Smooth muscle cell (in vitro differentiated cells): Measurements from ENCODE around the gene BRD4. TPM values are rescaled to one million over a fixed set of nuclear protein-coding genes. Genes with fewer than 3 reads are reported as not detected.
A peak's percentile ranks its signal among the peaks of the same experiment; 100 is the strongest.

Experiments
- DNase-seq: peaks from one replicate; lab custom pipeline; 2025; ENCODE audit not compliant: unreplicated experiment; lab: John Stamatoyannopoulos, UW
- H2AFZ ChIP-seq: fragments of 200-600 bp; sonication (generic); 2 replicates; pipeline ENCODE4 v1.6.0; 2016; ENCODE audit warnings: antibody characterized with exemption, low read depth, mild to moderate bottlenecking
- H3F3A ChIP-seq: fragments of 200-600 bp; sonication (generic); 2 replicates; pipeline ENCODE4 v1.6.0; 2017; ENCODE audit warnings: antibody characterized with exemption, low read depth
- H3K27ac ChIP-seq: fragments of 200-600 bp; sonication (generic); 2 replicates; pipeline ENCODE4 v1.5.1; 2016; ENCODE audit warnings: low read depth, mild to moderate bottlenecking
- H3K27me3 ChIP-seq: fragments of 200-600 bp; sonication (generic); 2 replicates; pipeline ENCODE4 v1.6.1; 2016; ENCODE audit warnings: low read depth, mild to moderate bottlenecking
- H3K36me3 ChIP-seq: fragments of 200-600 bp; sonication (generic); 2 replicates; pipeline ENCODE4 v1.5.1; 2016; ENCODE audit warnings: low read depth
- H3K4me1 ChIP-seq: fragments of 200-600 bp; sonication (generic); 2 replicates; pipeline ENCODE4 v1.5.1; 2016; ENCODE audit warnings: low read depth
- H3K4me2 ChIP-seq: fragments of 200-600 bp; sonication (generic); 2 replicates; pipeline ENCODE4 v1.6.0; 2016; ENCODE audit warnings: mild to moderate bottlenecking
- H3K4me3 ChIP-seq: fragments of 200-600 bp; sonication (generic); 2 replicates; pipeline ENCODE4 v1.5.1; 2016; ENCODE audit warnings: mild to moderate bottlenecking
- H3K79me2 ChIP-seq: fragments of 200-600 bp; sonication (generic); 2 replicates; pipeline ENCODE4 v1.6.0; 2016; ENCODE audit warnings: low read depth, mild to moderate bottlenecking
- H3K9ac ChIP-seq: fragments of 200-600 bp; sonication (generic); 2 replicates; pipeline ENCODE4 v1.6.0; 2016; ENCODE audit warnings: low read depth
- H3K9me3 ChIP-seq: fragments of 200-600 bp; sonication (generic); replicated peaks from 2 replicates; pipeline ENCODE4 v1.5.1; 2016; ENCODE audit warnings: low read depth
- H4K20me1 ChIP-seq: fragments of 200-600 bp; sonication (generic); 2 replicates; pipeline ENCODE4 v1.6.0; 2016; ENCODE audit warnings: low read depth
- WGBS: methylation state at CpG from one replicate; pipeline ENCODE4 v1.1.7; 2016; ENCODE audit warnings: low lambda C conversion rate; 5-methylcytosine and 5-hydroxymethylcytosine counted together
- polyA plus RNA-seq: library from polyadenylated mRNA; unstranded; fragments of >200 nt; fragmentation: Nextera tagmentation; extraction: Ambion mirVana; gene quantifications from 2 replicates; pipeline ENCODE4 v1.2.1, GENCODE V29; 2016
- total RNA-seq: library from RNA; depleted of rRNA; stranded (reverse); fragments of >200 nt; gene quantifications from 2 replicates; pipeline ENCODE4 v1.2.3, GENCODE V29; 2014
- TF ChIP-seq, protein P1 (sequence below): fragments of 200-600 bp; sonication (generic); IDR thresholded peaks from 2 replicates; pipeline ENCODE4 v1.5.1; 2017; ENCODE audit warnings: borderline replicate concordance, mild to moderate bottlenecking, antibody characterized with exemption; ENCODE audit not compliant: insufficient read depth, poor library complexity, severe bottlenecking

The BRD4 gene
- total and polyA plus RNA-seq, 2 experiments from 2014 or later, result 24.1 to 102 TPM

DNA sequence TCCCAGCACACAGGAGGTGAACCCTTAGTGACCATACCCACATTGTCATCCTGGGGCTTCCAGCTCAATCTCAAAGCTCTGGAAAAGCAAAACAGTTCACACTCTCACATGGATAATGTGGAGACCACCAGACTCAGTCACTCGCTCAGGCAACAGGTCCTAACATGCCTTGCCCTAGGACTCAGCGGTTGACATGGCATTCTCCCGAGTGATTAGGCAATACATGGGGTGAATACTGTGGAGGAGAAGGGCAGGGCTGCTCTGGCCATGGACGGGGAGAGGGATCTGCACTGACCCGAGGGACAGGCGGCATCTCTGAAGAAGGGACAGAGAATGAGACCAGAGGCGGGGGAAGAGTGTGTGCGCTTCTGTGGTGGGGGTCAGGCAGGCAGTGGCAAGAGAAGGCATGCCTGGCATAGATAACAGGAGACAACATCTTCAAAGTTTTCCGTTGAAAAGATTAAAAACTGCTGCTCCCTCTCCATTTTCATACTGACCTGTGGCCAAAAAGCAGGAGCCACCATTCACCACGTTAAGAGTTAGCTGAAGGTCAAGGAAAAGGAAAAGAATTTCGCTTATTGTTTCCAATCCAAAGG is 55.6 kb downstream of the BRD4 start:
- TF ChIP-seq, protein P1, sequence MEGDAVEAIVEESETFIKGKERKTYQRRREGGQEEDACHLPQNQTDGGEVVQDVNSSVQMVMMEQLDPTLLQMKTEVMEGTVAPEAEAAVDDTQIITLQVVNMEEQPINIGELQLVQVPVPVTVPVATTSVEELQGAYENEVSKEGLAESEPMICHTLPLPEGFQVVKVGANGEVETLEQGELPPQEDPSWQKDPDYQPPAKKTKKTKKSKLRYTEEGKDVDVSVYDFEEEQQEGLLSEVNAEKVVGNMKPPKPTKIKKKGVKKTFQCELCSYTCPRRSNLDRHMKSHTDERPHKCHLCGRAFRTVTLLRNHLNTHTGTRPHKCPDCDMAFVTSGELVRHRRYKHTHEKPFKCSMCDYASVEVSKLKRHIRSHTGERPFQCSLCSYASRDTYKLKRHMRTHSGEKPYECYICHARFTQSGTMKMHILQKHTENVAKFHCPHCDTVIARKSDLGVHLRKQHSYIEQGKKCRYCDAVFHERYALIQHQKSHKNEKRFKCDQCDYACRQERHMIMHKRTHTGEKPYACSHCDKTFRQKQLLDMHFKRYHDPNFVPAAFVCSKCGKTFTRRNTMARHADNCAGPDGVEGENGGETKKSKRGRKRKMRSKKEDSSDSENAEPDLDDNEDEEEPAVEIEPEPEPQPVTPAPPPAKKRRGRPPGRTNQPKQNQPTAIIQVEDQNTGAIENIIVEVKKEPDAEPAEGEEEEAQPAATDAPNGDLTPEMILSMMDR, result no peak
- no peaks in the 10 kb centered on the region for H3K9me3 ChIP-seq
- peak overlapping the region; percentile 67 for H3K4me2 ChIP-seq
- peaks cover 100% of the 10 kb centered on the region for H4K20me1 ChIP-seq
- H2AFZ ChIP-seq, result no peak overlapping the region
- H3K27me3 ChIP-seq, result no peaks in the 10 kb centered on the region
- peak overlapping the region; percentile 58 for H3K27ac ChIP-seq
- 74% methylated on average over 11 of the region's 11 CpGs for WGBS
- DNase-seq, result no peak
- H3K9ac ChIP-seq, result no peak overlapping the region
- H3K4me3 ChIP-seq, result no peak overlapping the region
- peaks cover 26% of the 10 kb centered on the region for H3K4me1 ChIP-seq
- peaks cover 26% of the 10 kb centered on the region for H3F3A ChIP-seq
- H3K79me2 ChIP-seq, result peaks cover 100% of the 10 kb centered on the region
- no peaks in the 10 kb centered on the region for H3K36me3 ChIP-seq

DNA sequence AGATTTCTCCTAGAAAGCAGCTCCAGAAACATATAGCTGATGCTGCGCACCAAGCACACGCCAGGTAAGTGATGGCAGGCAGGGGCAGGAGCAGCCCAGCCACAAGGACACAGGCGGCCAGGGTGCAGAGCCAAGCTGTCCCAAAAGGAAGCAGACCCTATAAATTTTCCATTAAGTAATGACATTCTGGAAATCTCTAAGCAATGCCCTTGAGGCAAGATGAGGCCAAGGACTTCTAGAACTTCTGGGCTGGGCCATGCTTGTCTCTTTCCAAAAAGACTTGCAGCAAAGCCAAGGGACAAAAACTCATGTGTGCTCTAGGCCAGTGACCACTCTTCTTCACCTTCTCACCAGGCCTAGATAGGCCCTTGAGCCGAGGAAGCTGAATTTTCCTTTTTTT is 57.9 kb downstream of the BRD4 start:
- no peak overlapping the region for H2AFZ ChIP-seq
- WGBS, result 95% methylated on average over 4 of the region's 4 CpGs

DNA sequence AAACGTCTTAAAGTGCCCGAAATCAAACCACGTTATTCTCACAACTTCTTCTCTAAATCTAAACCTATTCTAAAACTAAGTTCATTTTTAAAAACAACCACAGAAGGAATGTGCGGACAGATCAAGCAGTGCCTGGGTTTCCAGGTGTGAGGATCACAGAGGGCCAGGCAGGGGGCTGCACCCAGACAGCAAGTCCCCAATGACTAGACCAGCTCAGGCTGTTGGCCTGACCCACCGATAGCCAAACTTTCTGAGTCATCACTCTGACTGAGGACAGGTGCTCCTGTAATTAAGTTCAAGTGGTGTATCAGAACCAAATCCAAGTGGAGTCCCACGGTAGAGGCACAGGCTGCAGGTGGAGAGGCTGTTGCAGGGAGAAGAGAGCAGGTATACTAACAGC is 62.5 kb downstream of the BRD4 start:
- WGBS, result 93% methylated on average over 6 of the region's 6 CpGs
- Histone ChIP-seq H4K20me1 (peaks cover 100% of the 10 kb centered on the region), H3K36me3 (no peaks in the 10 kb centered on the region)

More for the DNA sequence above, 57.9 kb downstream of the BRD4 start:
- peaks cover 6% of the 10 kb centered on the region for H3F3A ChIP-seq
- no peaks in the 10 kb centered on the region for H3K36me3 ChIP-seq
- H3K4me1 ChIP-seq, result peaks cover 4% of the 10 kb centered on the region
- H3K79me2 ChIP-seq, result peaks cover 100% of the 10 kb centered on the region
- no peak overlapping the region for H3K4me2 ChIP-seq
- H3K27ac ChIP-seq, result no peak overlapping the region
- no peak overlapping the region for H3K9ac ChIP-seq
- no peak for DNase-seq
- H3K4me3 ChIP-seq, result no peak overlapping the region
- no peaks in the 10 kb centered on the region for H3K27me3 ChIP-seq
- peaks cover 100% of the 10 kb centered on the region for H4K20me1 ChIP-seq
- no peaks in the 10 kb centered on the region for H3K9me3 ChIP-seq
- TF ChIP-seq, protein P1, result no peak

DNA sequence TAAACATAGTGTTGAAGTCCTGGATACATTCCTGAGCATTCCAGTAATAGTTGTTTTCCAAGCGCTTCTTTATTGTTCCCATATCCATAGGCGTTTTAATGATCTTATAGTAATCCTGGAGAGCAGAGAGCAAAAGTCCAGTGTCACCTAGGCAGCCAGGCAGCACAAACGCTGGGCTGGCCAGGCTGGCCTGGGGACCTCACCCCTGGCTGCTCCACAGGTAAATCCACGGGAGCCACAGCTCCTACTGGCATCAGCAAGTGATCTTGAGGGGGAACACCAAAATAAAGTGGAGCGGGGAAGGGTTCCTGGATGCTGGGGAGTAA is 63.4 kb downstream of the BRD4 start:
- Histone ChIP-seq H3K36me3 (peaks cover under 1% of the 10 kb centered on the region), H3K4me3 (no peak overlapping the region), H3K4me1 (no peaks in the 10 kb centered on the region), H3K4me2 (no peak overlapping the region), H2AFZ (no peak overlapping the region), H3K27me3 (no peaks in the 10 kb centered on the region), H3K79me2 (peaks cover 78% of the 10 kb centered on the region), H4K20me1 (peaks cover 100% of the 10 kb centered on the region), H3K9ac (no peak overlapping the region), H3K9me3 (no peaks in the 10 kb centered on the region), H3K27ac (no peak overlapping the region), H3F3A (peaks cover 6% of the 10 kb centered on the region)
- TF ChIP-seq, protein P1, result no peak
- 92% methylated on average over 5 of the region's 5 CpGs for WGBS
- no peak for DNase-seq

More for the DNA sequence above, 62.5 kb downstream of the BRD4 start:
- Histone ChIP-seq H3K9ac (no peak overlapping the region), H3F3A (peaks cover 4% of the 10 kb centered on the region), H3K79me2 (peaks cover 83% of the 10 kb centered on the region), H3K27me3 (no peaks in the 10 kb centered on the region), H3K4me1 (no peaks in the 10 kb centered on the region), H2AFZ (no peak overlapping the region), H3K9me3 (no peaks in the 10 kb centered on the region), H3K4me3 (no peak overlapping the region), H3K27ac (no peak overlapping the region), H3K4me2 (no peak overlapping the region)
- DNase-seq, result no peak
- TF ChIP-seq, protein P1, result no peak
